Activated naive CD4-positive, alpha-beta T cell (primary cell): ENCODE data around the gene TUBB3.

ENCODE experiments used
- DNase-seq, 4 experiments: peaks; one replicate each; lab custom pipeline; 2025; lab: John Stamatoyannopoulos, UW

TUBB3 gene

GRCh38 chr16:89938175-89938885 is 15.2 kb downstream of the TUBB3 start:
- no peak for DNase-seq

GRCh38 chr16:89944773-89945172 is 21.6 kb downstream of the TUBB3 start:
- DNase-seq, result no peak

- no peak for DNase-seq
These were observed 22.5 kb downstream of the TUBB3 start for GRCh38 chr16:89945654-89946053.

- no peak for DNase-seq
These were observed 23.4 kb downstream of the TUBB3 start for GRCh38 chr16:89946515-89946914.

GRCh38 chr16:89949121-89949742 is 26.1 kb downstream of the TUBB3 start:
- DNase-seq, result no peak

GRCh38 chr16:89949756-89950155 is 26.6 kb downstream of the TUBB3 start:
- no peak for DNase-seq

GRCh38 chr16:89951509-89951908 is 28.4 kb downstream of the TUBB3 start:
- no peak for DNase-seq

GRCh38 chr16:89952049-89952448 is 28.9 kb downstream of the TUBB3 start:
- no peak for DNase-seq

- no peak for DNase-seq
These were observed 29.4 kb downstream of the TUBB3 start for GRCh38 chr16:89952551-89952950.

- DNase-seq, result no peak
These were observed 30.7 kb downstream of the TUBB3 start for GRCh38 chr16:89953671-89954406.

GRCh38 chr16:89954462-89954861 is 31.3 kb downstream of the TUBB3 start:
- no peak for DNase-seq

GRCh38 chr16:89955001-89955685 is 32.0 kb downstream of the TUBB3 start:
- no peak for DNase-seq

GRCh38 chr16:89956505-89957215 is 33.5 kb downstream of the TUBB3 start:
- no peak for DNase-seq

- no peak for DNase-seq
These were observed 34.2 kb downstream of the TUBB3 start for GRCh38 chr16:89957216-89957785.

- no peak for DNase-seq
These were observed 34.9 kb downstream of the TUBB3 start for GRCh38 chr16:89958068-89958467.

- DNase-seq, result no peak
These were observed 35.5 kb downstream of the TUBB3 start for GRCh38 chr16:89958596-89958995.

GRCh38 chr16:89960966-89961365 is 37.8 kb downstream of the TUBB3 start:
- DNase-seq, result no peak

- no peak for DNase-seq
These were observed 38.8 kb downstream of the TUBB3 start for GRCh38 chr16:89961920-89962319.

- no peak for DNase-seq
These were observed 39.8 kb downstream of the TUBB3 start for GRCh38 chr16:89962754-89963498.

- DNase-seq, result no peak
These were observed 41.1 kb downstream of the TUBB3 start for GRCh38 chr16:89964201-89964600.
